Panc1 (cell line): ENCODE measurements around the gene CHCHD6. TPM values are rescaled to one million over a fixed set of nuclear protein-coding genes. Genes with fewer than 3 reads are reported as not detected.

Experiments used
- ATAC-seq: fragments of 200-7000 bp; cut with Tn5 transposase; 2 replicates; pipeline ENCODE4 v1.9.1; 2020; ENCODE audit warnings: mild to moderate bottlenecking, moderate library complexity
- BruUV-seq: library from RNA; stranded (reverse); fragments of 400-500 nt; replicated peaks from 2 replicates; lab custom pipeline; 2021; lab: Mats Ljungman, UMichigan
- CTCF ChIA-PET: fragments of 300-600 bp; sonication (Branson Sonifier 250); formaldehyde crosslinking; loops from one replicate; lab custom pipeline; 2022; ENCODE audit warnings: antibody characterized with exemption; lab: Charles Lee
- POLR2A ChIA-PET: fragments of 300-600 bp; sonication (Branson Sonifier 250); formaldehyde crosslinking; loops from one replicate; lab custom pipeline; 2022; ENCODE audit warnings: antibody characterized with exemption; lab: Charles Lee
- DNase-seq: peaks from one replicate; pipeline ENCODE4 v3.0.0-alpha.2; 2010; ENCODE audit warnings: low read depth, low spot score
- H3K27ac ChIP-seq: 2 replicates; pipeline ENCODE4 v1.5.1; 2011; ENCODE audit warnings: mild to moderate bottlenecking, low read length, inconsistent platforms
- H3K27me3 ChIP-seq: fragments of 200-500 bp; sonication (Bioruptor generic); 2 replicates; pipeline ENCODE4 v1.6.0; 2014; ENCODE audit warnings: low read length, inconsistent platforms; ENCODE audit not compliant: control insufficient read depth, insufficient read depth
- H3K36me3 ChIP-seq: fragments of 200-500 bp; sonication (Bioruptor generic); 2 replicates; pipeline ENCODE4 v1.5.1; 2014; ENCODE audit warnings: inconsistent platforms, mild to moderate bottlenecking, low read length, moderate library complexity; ENCODE audit not compliant: control insufficient read depth, insufficient read depth
- H3K4me1 ChIP-seq: 2 replicates; pipeline ENCODE4 v1.5.1; 2011; ENCODE audit warnings: inconsistent platforms, mild to moderate bottlenecking, low read length, moderate library complexity; ENCODE audit not compliant: control insufficient read depth, insufficient read depth
- H3K4me3 ChIP-seq, 2 experiments: 2 replicates each; pipeline ENCODE4 v1.5.1; 2011 to 2012; ENCODE audit warnings: low read depth in 2 of 2, low read length in 2 of 2, mild to moderate bottlenecking in 2 of 2, inconsistent platforms in 1 of 2, moderate library complexity in 1 of 2
- H3K9me3 ChIP-seq: fragments of 200-500 bp; sonication (Bioruptor generic); 2 replicates; pipeline ENCODE4 v1.5.1; 2014; ENCODE audit warnings: low read depth, mild to moderate bottlenecking, inconsistent platforms, low read length, moderate library complexity; ENCODE audit not compliant: control insufficient read depth, insufficient read depth
- CTCF ChIP-seq: fragments of 450-650 bp; IDR thresholded peaks from 2 replicates; pipeline ENCODE4 v1.5.1; 2017; ENCODE audit warnings: mild to moderate bottlenecking
- POLR2AphosphoS5 ChIP-seq: IDR thresholded peaks from 2 replicates; pipeline ENCODE4 v1.6.1; 2012; ENCODE audit warnings: mild to moderate bottlenecking, low read depth, low read length, moderate library complexity
- REST ChIP-seq, 2 experiments: IDR thresholded peaks; 2 replicates each; pipeline ENCODE4 v1.6.1; 2011 to 2012; ENCODE audit warnings: low read depth in 2 of 2, control low read depth in 1 of 2, low read length in 1 of 2, mild to moderate bottlenecking in 1 of 2, moderate library complexity in 1 of 2; ENCODE audit not compliant: insufficient read depth in 1 of 2
- SIN3A ChIP-seq: IDR thresholded peaks from 2 replicates; pipeline ENCODE4 v1.6.1; 2012; ENCODE audit warnings: low read depth, mild to moderate bottlenecking, low read length, moderate library complexity, borderline replicate concordance; ENCODE audit not compliant: insufficient read depth
- TCF7L2 ChIP-seq: IDR thresholded peaks from 2 replicates; pipeline ENCODE4 v1.6.1; 2011; ENCODE audit warnings: mild to moderate bottlenecking, low read depth, low read length, inconsistent platforms
- in situ Hi-C: cut with HindIII; loops from 2 replicates; pipeline ENCODE4 v1.10.0; 2016; ENCODE audit warnings: low sequenced_read_pairs, low pct_unique_long_range_greater_than_20kb
- intact Hi-C: fragments of 100-400 bp; cut with micrococcal nuclease; formaldehyde crosslinking; loops from one replicate; pipeline ENCODE4 v1.10.0; 2022; ENCODE audit not compliant: unreplicated experiment
- total RNA-seq: library from RNA; stranded (reverse); gene quantifications from one replicate; pipeline ENCODE4 v1.2.1, GENCODE V29; 2021; ENCODE audit not compliant: unreplicated experiment

The CHCHD6 gene
- total RNA-seq, 1 experiment from 2014 or later = 31.5 TPM

DNA sequence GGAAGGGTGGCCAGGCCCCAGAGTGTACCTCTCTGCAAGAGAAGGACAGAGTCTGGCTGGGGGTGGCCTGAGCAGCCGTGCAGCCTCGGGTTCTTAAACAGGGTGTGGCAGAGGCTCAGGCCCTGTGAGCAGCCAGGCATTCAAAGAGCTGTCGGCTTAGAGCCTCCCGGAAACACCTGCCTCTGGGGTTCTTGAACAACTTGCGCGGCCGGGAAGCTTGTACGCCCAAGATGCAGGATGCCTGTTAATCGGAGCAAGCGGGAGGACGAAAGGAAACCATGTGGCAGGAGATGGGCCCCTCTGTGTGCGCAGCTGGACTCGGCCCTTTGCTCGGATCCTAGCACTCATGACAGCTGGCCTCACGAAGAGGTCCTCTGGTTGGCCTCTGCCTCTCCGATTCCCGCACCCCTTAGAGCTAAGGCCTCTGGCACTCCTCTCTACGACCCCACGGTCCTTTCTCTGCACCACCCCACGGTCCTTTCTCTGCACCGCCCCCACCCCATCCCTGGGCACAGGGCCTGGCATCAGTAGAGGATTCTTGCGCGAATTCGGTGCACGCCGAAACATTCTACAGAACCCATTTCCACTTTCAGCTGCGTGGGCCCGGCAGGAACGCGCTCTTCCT, 25.2 kb upstream of the CHCHD6 start:
- H3K9me3 ChIP-seq = peaks cover 4% of the 10 kb centered on the region; the same call in 1 of the 2 replicates
- ATAC-seq (peak; percentile 50), DNase-seq (no peak)
- H3K27me3 ChIP-seq = peaks cover 5% of the 10 kb centered on the region; the same call in 1 of the 2 replicates
- CTCF ChIA-PET = interaction anchor here (0.7 to 1.6 kb wide), 2 partner anchors 35 to 777 kb away, joined by 3 to 5 read pairs; no protein-coding TSS in a partner anchor
- in situ Hi-C loops (no loop called here), intact Hi-C loops (loop anchor here (10.0 kb wide), 1 partner anchor 776 kb away; no protein-coding TSS in a partner anchor)
- H3K4me3 ChIP-seq = no peak overlapping the region; a peak in 1 of 4 replicates
- POLR2A ChIA-PET = no interaction called here
- no peak overlapping the region for H3K27ac ChIP-seq
- BruUV-seq = no TSS peak
- peaks cover 13% of the 10 kb centered on the region for H3K4me1 ChIP-seq
- no peaks in the 10 kb centered on the region for H3K36me3 ChIP-seq
- no peak for TF ChIP-seq SIN3A
- TF ChIP-seq REST (IDR thresholded peaks at IDR 0.05; ENCODE audit: insufficient read depth in 1 of 2, low read depth in 2 of 2, low read length in 1 of 2) = no peak
- TF ChIP-seq POLR2AphosphoS5 = no peak
- no peak for TF ChIP-seq TCF7L2
- TF ChIP-seq CTCF = no peak

DNA sequence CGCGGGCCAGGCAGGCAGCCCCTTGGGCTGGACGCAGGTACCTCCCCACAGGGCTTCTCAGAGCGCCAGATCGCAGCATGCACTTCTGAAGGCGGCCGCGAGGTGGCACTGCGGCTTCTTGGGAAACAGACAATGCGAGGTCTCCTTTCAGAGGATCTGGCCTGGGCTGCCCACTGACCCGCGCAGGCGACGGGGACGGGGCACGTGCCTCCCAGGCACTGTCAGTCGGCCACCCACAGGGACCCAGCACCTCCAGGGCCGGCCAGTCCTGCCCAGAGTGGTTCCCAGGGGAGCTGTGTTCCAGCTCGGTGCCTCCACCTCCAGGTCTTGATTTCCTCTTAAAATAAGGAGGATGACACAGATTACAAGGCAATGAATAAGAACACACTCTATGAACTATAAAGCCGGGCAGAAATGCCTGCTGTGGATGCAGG, 24.7 kb upstream of the CHCHD6 start:
- in situ Hi-C loops (no loop called here), intact Hi-C loops (loop anchor here (10.0 kb wide), 1 partner anchor 775 kb away; no protein-coding TSS in a partner anchor)
- peaks cover 13% of the 10 kb centered on the region for H3K4me1 ChIP-seq
- DNase-seq (peak; percentile 60), ATAC-seq (peak; percentile 96)
- peaks cover 5% of the 10 kb centered on the region; the same call in 1 of the 2 replicates for H3K27me3 ChIP-seq
- BruUV-seq = no TSS peak
- POLR2A ChIA-PET = no interaction called here
- CTCF ChIA-PET = interaction anchor here (0.5 to 1.6 kb wide), 4 partner anchors 157 to 865 kb away, joined by 3 to 6 read pairs (median 4); no protein-coding TSS in a partner anchor
- H3K4me3 ChIP-seq = no peak overlapping the region; a peak in 1 of 4 replicates
- TF ChIP-seq CTCF (peak; percentile 98), TCF7L2 (no peak), POLR2AphosphoS5 (no peak)
- H3K36me3 ChIP-seq = no peaks in the 10 kb centered on the region
- no peak overlapping the region; the same call in 1 of the 2 replicates for H3K27ac ChIP-seq
- H3K9me3 ChIP-seq = no peaks in the 10 kb centered on the region; the same call in 1 of the 2 replicates
